K562 (cell line): ENCODE data around the gene SCYL1. TPM values are rescaled to one million over a fixed set of nuclear protein-coding genes. Genes with fewer than 3 reads are reported as not detected.
A peak's percentile ranks its signal among the peaks of the same experiment; 100 is the strongest.

Experiments used
- ATAC-seq: fragments of 200-7000 bp; cut with Tn5 transposase; 3 replicates; pipeline ENCODE4 v1.9.1; 2020; ENCODE audit warnings: moderate library complexity
- BruUV-seq: library from RNA; stranded (reverse); fragments of 400-500 nt; replicated peaks from 2 replicates; lab custom pipeline; 2021; lab: Mats Ljungman, UMichigan
- CTCF ChIA-PET: fragments of 300-600 bp; formaldehyde crosslinking; extraction: SDS; loops from one replicate; lab custom pipeline; 2021; ENCODE audit warnings: low intra/inter-chr PET ratio; lab: Yijun Ruan, JAX
- POLR2A ChIA-PET: fragments of 300-600, 350-650 bp; sonication (Branson Sonifier 250); formaldehyde crosslinking; extraction: SDS; loops from one replicate; lab custom pipeline; 2021; ENCODE audit warnings: antibody characterized with exemption, inconsistent platforms; lab: Yijun Ruan, JAX
- DNase-seq, 4 experiments: peaks; one replicate each; pipeline versions ENCODE4 v3.0.0 to v3.0.0-alpha.2; 2011 to 2018; ENCODE audit warnings: low spot score in 3 of 4, mixed read lengths in 3 of 4; ENCODE audit errors: extremely low read depth in 1 of 4
- FAIRE-seq: peaks from 2 replicates; lab custom pipeline; 2011; peaks lifted over from hg19 to GRCh38; lab: Jason Lieb, UNC
- H2AFZ ChIP-seq: 2 replicates; pipeline ENCODE4 v1.6.0; 2011; ENCODE audit warnings: low read depth, low read length, control low read depth, inconsistent platforms
- H3K27ac ChIP-seq: fragments of 200-600 bp; 3 replicates; pipeline ENCODE4 v1.8.0; 2011; ENCODE audit warnings: low read depth, mild to moderate bottlenecking, control low read depth, inconsistent platforms, low read length, moderate library complexity, mixed read lengths; ENCODE audit errors: extremely low read depth
- H3K27me3 ChIP-seq, 2 experiments: fragments of 300-600 bp in 1 of 2; 2 replicates in 1 of 2; 3 replicates in 1 of 2; pipeline versions ENCODE4 v1.6.0 to v1.8.0; 2011; ENCODE audit warnings: inconsistent platforms in 2 of 2, low read length in 2 of 2, mild to moderate bottlenecking in 1 of 2, mixed read lengths in 1 of 2, moderate library complexity in 1 of 2; ENCODE audit not compliant: control insufficient read depth in 2 of 2, insufficient read depth in 2 of 2
- H3K36me3 ChIP-seq: fragments of 300-600 bp; 3 replicates; pipeline ENCODE4 v1.8.0; 2011; ENCODE audit warnings: mild to moderate bottlenecking, low read length, inconsistent platforms; ENCODE audit not compliant: control insufficient read depth, insufficient read depth
- H3K4me1 ChIP-seq, 2 experiments: fragments of 200-600 bp in 1 of 2; replicated peaks in 1 of 2; 2 replicates in 1 of 2; 3 replicates in 1 of 2; pipeline versions ENCODE4 v1.5.1 to v1.8.0; 2011; ENCODE audit warnings: inconsistent platforms in 2 of 2, low read length in 2 of 2, mild to moderate bottlenecking in 1 of 2, mixed read lengths in 1 of 2, moderate library complexity in 1 of 2; ENCODE audit not compliant: control insufficient read depth in 2 of 2, insufficient read depth in 2 of 2
- H3K4me2 ChIP-seq: 2 replicates; pipeline ENCODE4 v1.6.1; 2011; ENCODE audit warnings: low read length, control low read depth, inconsistent platforms, mixed read lengths; ENCODE audit not compliant: insufficient read depth
- H3K4me3 ChIP-seq: fragments of 200-600 bp; sonication (generic), shearing (Covaris generic); 2 replicates; pipeline ENCODE4 v1.5.1; 2016; ENCODE audit warnings: control low read depth, inconsistent platforms
- H3K79me2 ChIP-seq: fragments of 200-600 bp; 3 replicates; pipeline ENCODE4 v1.8.0; 2011; ENCODE audit warnings: low read length, inconsistent platforms; ENCODE audit not compliant: control insufficient read depth, insufficient read depth
- H3K9ac ChIP-seq, 2 experiments: 2 replicates each; pipeline versions ENCODE4 v1.6.0 to v1.6.1; 2011; ENCODE audit warnings: low read depth in 2 of 2, low read length in 2 of 2, control low read depth in 1 of 2, inconsistent platforms in 1 of 2, mild to moderate bottlenecking in 1 of 2, mixed read lengths in 1 of 2; ENCODE audit not compliant: insufficient read depth in 1 of 2
- H3K9me1 ChIP-seq: one replicate; pipeline ENCODE4 v1.6.0; 2011; ENCODE audit warnings: inconsistent platforms, mild to moderate bottlenecking, low read length, moderate library complexity; ENCODE audit not compliant: control insufficient read depth, insufficient read depth
- H3K9me3 ChIP-seq: replicated peaks from 2 replicates; pipeline ENCODE4 v1.5.1; 2011; ENCODE audit warnings: low read depth, low read length, inconsistent platforms; ENCODE audit not compliant: control insufficient read depth, insufficient read depth
- H4K20me1 ChIP-seq: replicated peaks from 2 replicates; pipeline ENCODE4 v1.6.1; 2011; ENCODE audit warnings: low read length, inconsistent platforms, mixed read lengths; ENCODE audit not compliant: control insufficient read depth, insufficient read depth
- ATF7 ChIP-seq: fragments of 450-650 bp; IDR thresholded peaks from 2 replicates; pipeline ENCODE4 v1.7.1; 2014; ENCODE audit warnings: mild to moderate bottlenecking, moderate library complexity
- BMI1 ChIP-seq: fragments of 150-350 bp; IDR thresholded peaks from 2 replicates; pipeline ENCODE4 v1.6.1; 2014; ENCODE audit warnings: low read length
- POLR2A ChIP-seq: fragments of 450-650 bp; conservative IDR thresholded peaks from 2 replicates; pipeline ENCODE4 v1.6.1; 2016
- POLR2G ChIP-seq: fragments of 200-400 bp; formaldehyde crosslinking; IDR thresholded peaks from 2 replicates; pipeline ENCODE4 v1.6.1; 2017; ENCODE audit warnings: low read depth, mild to moderate bottlenecking, antibody characterized with exemption, low read length, moderate library complexity
- WGBS: fragments of 100-300 bp; shearing (Covaris generic); methylation state at CpG from one replicate; pipeline ENCODE4 v1.1.6; 2016; ENCODE audit warnings: low coverage, mixed read lengths; ENCODE audit not compliant: insufficient coverage; ENCODE audit errors: missing lambda C conversion rate; 5-methylcytosine and 5-hydroxymethylcytosine counted together
- in situ Hi-C: fragments of 300-500 bp; cut with MboI; formaldehyde crosslinking; loops from 4 replicates; pipeline ENCODE4 v1.15.0; 2018; ENCODE audit warnings: inconsistent platforms, mixed read lengths
- intact Hi-C: fragments of 100-400 bp; cut with micrococcal nuclease; formaldehyde crosslinking; loops from 2 replicates; pipeline ENCODE4 v1.14.2; 2022
- polyA plus RNA-seq, 8 experiments: library from polyadenylated mRNA; depleted of rRNA in 4 of 8; stranded (reverse) in 5 of 8; unstranded in 3 of 8; fragments of >200 nt; fragmentation: Nextera tagmentation in 2 of 8; fragmentation: Illumina TruSeq in 1 of 8; extraction: Ambion mirVana in 2 of 8; extraction: Trizol in 1 of 8; gene quantifications; 2 replicates each; pipeline versions ENCODE4 v1.2.1 to v1.2.3, GENCODE V29; 2011 to 2014; ENCODE audit warnings: inconsistent platforms in 1 of 8, missing spikeins in 1 of 8
- total RNA-seq, 7 experiments: library from RNA; depleted of rRNA in 6 of 7; stranded (reverse); fragments of >200 nt in 6 of 7; fragmentation: Illumina TruSeq in 2 of 7; extraction: Trizol in 2 of 7; gene quantifications; 2 replicates each; pipeline versions ENCODE4 v1.2.1 to v1.2.3, GENCODE V29; 2011 to 2021; ENCODE audit warnings: low replicate concordance in 1 of 7
- TF ChIP-seq, protein P1 (sequence below): sonication (generic); formaldehyde crosslinking; IDR thresholded peaks from 2 replicates; pipeline ENCODE4 v1.9.0; 2022; ENCODE audit warnings: mild to moderate bottlenecking, missing genetic modification reagents
- TF ChIP-seq, protein P2 (sequence below): IDR thresholded peaks from 2 replicates; pipeline ENCODE4 v1.6.1; 2012; ENCODE audit warnings: low read depth, low read length, improper control_type of control experiment, borderline replicate concordance

SCYL1 gene
- total and polyA plus RNA-seq, 9 of the 15 experiments (the other 6 are each of a cell fraction or from before 2014, with no cell fraction given) = 1.9 to 145 (median 57.6) TPM

DNA sequence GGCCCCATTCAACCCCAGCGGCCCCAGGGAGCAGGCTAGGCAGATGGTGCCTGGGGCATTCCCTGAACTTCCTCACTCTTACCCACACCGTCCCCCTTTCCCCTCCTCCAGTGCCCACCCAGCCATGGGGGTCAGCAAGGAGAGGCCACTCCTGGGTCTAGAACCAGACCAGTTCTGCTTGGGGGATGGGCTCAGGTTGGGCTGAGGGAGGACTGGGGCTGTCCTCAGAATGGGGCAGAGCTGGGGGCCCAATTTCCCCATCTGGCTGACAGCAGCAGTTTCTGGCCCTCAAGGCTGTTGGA, 12.4 kb downstream of the SCYL1 start:
- Histone ChIP-seq H3K4me3 (no peak overlapping the region), H3K4me1 (peaks cover 9 to 50% of the 10 kb centered on the region in 2 experiments), H3K9ac (no peak overlapping the region), H3K4me2 (no peak overlapping the region), H3K27ac (no peak overlapping the region), H2AFZ (no peak overlapping the region), H4K20me1 (no peaks in the 10 kb centered on the region), H3K9me1 (no peaks in the 10 kb centered on the region), H3K27me3 (no peaks in the 10 kb centered on the region), H3K36me3 (peaks cover 64% of the 10 kb centered on the region; the same call in 2 of the 3 replicates), H3K79me2 (no peaks in the 10 kb centered on the region; the same call in 2 of the 3 replicates)
- BruUV-seq = no TSS peak
- ChIA-PET POLR2A (interaction anchor here (0.9 to 6.5 kb wide), 6 partner anchors 10 to 114 kb away, joined by 3 to 48 read pairs (median 6); partner anchors contain the start of genes MALAT1, NEAT1 and SCYL1), CTCF (no interaction called here)
- FAIRE-seq = no peak
- ATAC-seq = no peak
- in situ Hi-C loops (no loop called here), intact Hi-C loops (no loop called here)
- WGBS = 86% methylated on average over 2 of the region's 2 CpGs
- no peak for DNase-seq
- no peak for TF ChIP-seq BMI1
- TF ChIP-seq POLR2G = peak; percentile 45; the same call in 1 of the 2 replicates
- TF ChIP-seq, protein P1, sequence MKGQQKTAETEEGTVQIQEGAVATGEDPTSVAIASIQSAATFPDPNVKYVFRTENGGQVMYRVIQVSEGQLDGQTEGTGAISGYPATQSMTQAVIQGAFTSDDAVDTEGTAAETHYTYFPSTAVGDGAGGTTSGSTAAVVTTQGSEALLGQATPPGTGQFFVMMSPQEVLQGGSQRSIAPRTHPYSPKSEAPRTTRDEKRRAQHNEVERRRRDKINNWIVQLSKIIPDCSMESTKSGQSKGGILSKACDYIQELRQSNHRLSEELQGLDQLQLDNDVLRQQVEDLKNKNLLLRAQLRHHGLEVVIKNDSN = no peak
- peak; percentile 29; the same call in 1 of the 2 replicates for TF ChIP-seq POLR2A
- no peak for TF ChIP-seq ATF7
- TF ChIP-seq, protein P2, sequence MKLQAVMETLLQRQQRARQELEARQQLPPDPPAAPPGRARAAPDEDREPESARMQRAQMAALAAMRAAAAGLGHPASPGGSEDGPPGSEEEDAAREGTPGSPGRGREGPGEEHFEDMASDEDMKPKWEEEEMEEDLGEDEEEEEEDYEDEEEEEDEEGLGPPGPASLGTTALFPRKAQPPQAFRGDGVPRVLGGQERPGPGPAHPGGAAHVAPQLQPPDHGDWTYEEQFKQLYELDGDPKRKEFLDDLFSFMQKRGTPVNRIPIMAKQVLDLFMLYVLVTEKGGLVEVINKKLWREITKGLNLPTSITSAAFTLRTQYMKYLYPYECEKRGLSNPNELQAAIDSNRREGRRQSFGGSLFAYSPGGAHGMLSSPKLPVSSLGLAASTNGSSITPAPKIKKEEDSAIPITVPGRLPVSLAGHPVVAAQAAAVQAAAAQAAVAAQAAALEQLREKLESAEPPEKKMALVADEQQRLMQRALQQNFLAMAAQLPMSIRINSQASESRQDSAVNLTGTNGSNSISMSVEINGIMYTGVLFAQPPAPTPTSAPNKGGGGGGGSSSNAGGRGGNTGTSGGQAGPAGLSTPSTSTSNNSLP = no peak
- TF ChIP-seq, all 486 proteins: peak for 2
- H3K9me3 ChIP-seq = no peaks in the 10 kb centered on the region
